HepG2 (cell line): ENCODE results near the gene CHRNB2. TPM values are rescaled to one million over a fixed set of nuclear protein-coding genes. Genes with fewer than 3 reads are reported as not detected.

Experiments used
- ATAC-seq: fragments of 200-7000 bp; cut with Tn5 transposase; 3 replicates; pipeline ENCODE4 v1.9.1; 2020; ENCODE audit warnings: mild to moderate bottlenecking, moderate library complexity
- BruUV-seq: library from RNA; stranded (reverse); fragments of 400-500 nt; replicated peaks from 2 replicates; lab custom pipeline; 2021; lab: Mats Ljungman, UMichigan
- CTCF ChIA-PET: fragments of 300-600 bp; formaldehyde crosslinking; extraction: SDS; loops from one replicate; lab custom pipeline; 2021; ENCODE audit warnings: low total read pairs, inconsistent platforms, low intra/inter-chr PET ratio; lab: Yijun Ruan, JAX
- POLR2A ChIA-PET: fragments of 350-600 bp; sonication (Branson Sonifier 250); formaldehyde crosslinking; loops from one replicate; lab custom pipeline; 2020; ENCODE audit warnings: antibody characterized with exemption, inconsistent platforms; lab: Yijun Ruan, JAX
- DNase-seq: peaks from one replicate; pipeline ENCODE4 v3.0.0-alpha.2; 2015; ENCODE audit warnings: low spot score
- FAIRE-seq: peaks from 3 replicates; lab custom pipeline; 2011; peaks lifted over from hg19 to GRCh38; lab: Jason Lieb, UNC
- H2AFZ ChIP-seq: one replicate; pipeline ENCODE4 v1.6.1; 2011; ENCODE audit warnings: low read length, inconsistent platforms
- H3K27ac ChIP-seq: fragments of 300-600 bp; 3 replicates; pipeline ENCODE4 v1.8.0; 2011; ENCODE audit warnings: mixed run types, mild to moderate bottlenecking, mixed read lengths, low read length, inconsistent platforms; ENCODE audit not compliant: insufficient read depth; ENCODE audit errors: extremely low read length
- H3K27me3 ChIP-seq, 2 experiments: fragments of 200-600 bp in 1 of 2; 2 replicates in 1 of 2; 3 replicates in 1 of 2; pipeline versions ENCODE4 v1.6.0 to v1.8.0; 2011; ENCODE audit warnings: low read length in 2 of 2, mild to moderate bottlenecking in 2 of 2, moderate library complexity in 2 of 2, inconsistent platforms in 1 of 2; ENCODE audit not compliant: insufficient read depth in 2 of 2, control insufficient read depth in 1 of 2
- H3K36me3 ChIP-seq, 2 experiments: fragments of 200-600 bp in 1 of 2; replicated peaks in 1 of 2; 2 replicates in 1 of 2; 3 replicates in 1 of 2; pipeline versions ENCODE4 v1.5.1 to v1.8.0; 2011; ENCODE audit warnings: low read length in 2 of 2, inconsistent platforms in 1 of 2; ENCODE audit not compliant: insufficient read depth in 2 of 2, control insufficient read depth in 1 of 2
- H3K4me1 ChIP-seq: 2 replicates; pipeline ENCODE4 v1.5.1; 2012; ENCODE audit warnings: low read length, inconsistent platforms; ENCODE audit not compliant: insufficient read depth
- H3K4me2 ChIP-seq: 2 replicates; pipeline ENCODE4 v1.6.0; 2011; ENCODE audit warnings: low read depth, low read length, inconsistent platforms
- H3K4me3 ChIP-seq, 3 experiments: fragments of 200-600 bp in 1 of 3; sonication (generic), shearing (Covaris generic) in 1 of 3; replicated peaks in 1 of 3; 2 replicates each; pipeline ENCODE4 v1.5.1; 2011 to 2016; ENCODE audit warnings: low read length in 3 of 3, inconsistent platforms in 2 of 3, low read depth in 2 of 3, mild to moderate bottlenecking in 2 of 3, control low read depth in 1 of 3, mixed read lengths in 1 of 3; ENCODE audit not compliant: insufficient read depth in 1 of 3
- H3K79me2 ChIP-seq: one replicate; pipeline ENCODE4 v1.6.1; 2011; ENCODE audit warnings: low read length, inconsistent platforms; ENCODE audit not compliant: insufficient read depth
- H3K9ac ChIP-seq: 2 replicates; pipeline ENCODE4 v1.6.0; 2011; ENCODE audit warnings: mild to moderate bottlenecking, low read depth, low read length, inconsistent platforms; ENCODE audit not compliant: insufficient read depth
- H3K9me3 ChIP-seq: 2 replicates; pipeline ENCODE4 v1.5.1; 2012; ENCODE audit warnings: mild to moderate bottlenecking, low read length
- H4K20me1 ChIP-seq: 2 replicates; pipeline ENCODE4 v1.6.0; 2011; ENCODE audit warnings: inconsistent platforms, mild to moderate bottlenecking, low read length, moderate library complexity; ENCODE audit not compliant: insufficient read depth
- CENPX ChIP-seq: sonication (generic); formaldehyde crosslinking; IDR thresholded peaks from 2 replicates; pipeline ENCODE4 v1.9.0; 2021; ENCODE audit warnings: mild to moderate bottlenecking, missing genetic modification reagents, moderate library complexity
- FOXC1 ChIP-seq: sonication (generic); formaldehyde crosslinking; IDR thresholded peaks from 2 replicates; pipeline ENCODE4 v1.8.0; 2022; ENCODE audit warnings: mild to moderate bottlenecking, missing genetic modification reagents, borderline replicate concordance
- GPN1 ChIP-seq: sonication (generic); formaldehyde crosslinking; IDR thresholded peaks from 2 replicates; pipeline ENCODE4 v1.5.1; 2020; ENCODE audit warnings: missing genetic modification reagents, borderline replicate concordance
- IKZF4 ChIP-seq: sonication (generic); formaldehyde crosslinking; IDR thresholded peaks from 2 replicates; pipeline ENCODE4 v1.5.1; 2020; ENCODE audit warnings: borderline replicate concordance, mild to moderate bottlenecking, low read depth, missing genetic modification reagents; ENCODE audit errors: not compliant biosample characterization
- KLF9 ChIP-seq: IDR thresholded peaks from 2 replicates; pipeline ENCODE4 v1.6.1; 2016; ENCODE audit warnings: low read depth
- NONO ChIP-seq, 2 experiments: fragments of 450-650 bp in 1 of 2; sonication (generic) in 1 of 2; formaldehyde crosslinking in 1 of 2; IDR thresholded peaks in 1 of 2; conservative IDR thresholded peaks in 1 of 2; 2 replicates each; pipeline versions ENCODE4 v1.6.1 to v1.8.0; 2017 to 2022; ENCODE audit warnings: mild to moderate bottlenecking in 1 of 2, missing genetic modification reagents in 1 of 2, moderate library complexity in 1 of 2
- ZNF891 ChIP-seq: sonication (generic); formaldehyde crosslinking; IDR thresholded peaks from 2 replicates; pipeline ENCODE4 v1.5.0; 2020; ENCODE audit warnings: mild to moderate bottlenecking, missing genetic modification reagents
- WGBS: methylation state at CpG from one replicate; pipeline ENCODE4 v1.1.6; 2017; ENCODE audit warnings: low lambda C conversion rate; 5-methylcytosine and 5-hydroxymethylcytosine counted together
- in situ Hi-C: cut with HindIII; loops from 2 replicates; pipeline ENCODE4 v1.10.0; 2017; ENCODE audit warnings: low pct_unique_long_range_greater_than_20kb; ENCODE audit not compliant: extremely low pct_ligation_motif_present
- intact Hi-C: fragments of 100-400 bp; cut with micrococcal nuclease; formaldehyde crosslinking; loops from one replicate; pipeline ENCODE4 v1.10.0; 2022; ENCODE audit not compliant: unreplicated experiment
- polyA plus RNA-seq, 8 experiments: library from polyadenylated mRNA; depleted of rRNA in 3 of 8; stranded (reverse) in 7 of 8; unstranded in 1 of 8; fragments of >200 nt; fragmentation: Illumina TruSeq in 4 of 8; extraction: Trizol in 4 of 8; gene quantifications; 2 replicates each; pipeline versions ENCODE4 v1.2.1 to v1.2.3, GENCODE V29; 2011 to 2016; ENCODE audit warnings: low read depth in 4 of 8, missing spikeins in 1 of 8, mixed read lengths in 1 of 8; ENCODE audit not compliant: insufficient read depth in 1 of 8
- total RNA-seq, 5 experiments: library from RNA; depleted of rRNA; stranded (reverse); fragments of >200 nt; fragmentation: Illumina TruSeq; extraction: Trizol; gene quantifications; 2 replicates each; pipeline ENCODE4 v1.2.3, GENCODE V29; 2016; ENCODE audit warnings: low read depth in 1 of 5
- TF ChIP-seq, protein P1 (sequence below): IDR thresholded peaks from 2 replicates; pipeline ENCODE4 v1.6.1; 2016; ENCODE audit warnings: missing biosample characterization, missing genetic modification reagents, low read depth

Gene CHRNB2
- total and polyA plus RNA-seq, 2 of the 13 experiments (the other 11 are each of a cell fraction or from before 2014, with no cell fraction given), result 0.03 to 0.07 TPM

DNA sequence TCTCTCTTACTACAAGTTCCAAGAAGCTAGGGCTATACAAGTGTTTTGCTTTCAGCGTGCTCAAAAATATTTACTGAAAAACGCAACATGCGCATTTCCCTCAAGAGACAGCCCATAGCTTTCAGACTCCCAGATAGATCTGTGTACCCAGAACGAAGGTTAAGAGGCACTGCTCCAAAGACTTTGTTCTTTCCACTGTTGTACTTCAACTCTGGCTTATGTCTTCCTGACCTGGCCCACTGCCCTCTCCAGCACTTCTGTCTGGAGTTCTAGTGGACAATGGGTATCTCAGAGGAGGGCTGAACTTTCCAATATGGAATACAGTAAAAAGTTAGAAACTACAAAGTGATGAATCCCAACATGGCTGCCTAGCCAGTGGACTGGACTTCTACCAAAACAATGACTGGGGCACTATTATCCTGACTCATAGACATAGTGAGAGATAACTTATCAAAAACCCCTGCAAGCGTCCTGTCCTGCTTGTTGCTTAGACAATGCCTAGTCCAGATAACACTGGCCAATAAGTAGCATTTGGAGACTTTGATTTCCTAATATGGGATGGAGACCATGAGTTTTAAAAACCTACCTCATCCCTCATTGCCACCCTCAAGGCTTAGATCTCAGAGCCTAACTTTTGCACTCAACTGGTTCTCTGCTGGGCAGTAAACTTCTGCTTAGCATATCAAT, 49.2 kb downstream of the CHRNB2 start:
- TF ChIP-seq NONO (IDR thresholded peaks at IDR 0.05) (no peak), NONO (CRISPR knock-in tag; conservative IDR thresholded peaks at IDR 0.05) (no peak), CENPX (no peak), KLF9 (CRISPR knock-in tag) (no peak), ZNF891 (CRISPR knock-in tag) (no peak), FOXC1 (CRISPR knock-in tag) (no peak), GPN1 (CRISPR knock-in tag) (no peak), IKZF4 (CRISPR knock-in tag) (no peak)
- TF ChIP-seq, protein P1, sequence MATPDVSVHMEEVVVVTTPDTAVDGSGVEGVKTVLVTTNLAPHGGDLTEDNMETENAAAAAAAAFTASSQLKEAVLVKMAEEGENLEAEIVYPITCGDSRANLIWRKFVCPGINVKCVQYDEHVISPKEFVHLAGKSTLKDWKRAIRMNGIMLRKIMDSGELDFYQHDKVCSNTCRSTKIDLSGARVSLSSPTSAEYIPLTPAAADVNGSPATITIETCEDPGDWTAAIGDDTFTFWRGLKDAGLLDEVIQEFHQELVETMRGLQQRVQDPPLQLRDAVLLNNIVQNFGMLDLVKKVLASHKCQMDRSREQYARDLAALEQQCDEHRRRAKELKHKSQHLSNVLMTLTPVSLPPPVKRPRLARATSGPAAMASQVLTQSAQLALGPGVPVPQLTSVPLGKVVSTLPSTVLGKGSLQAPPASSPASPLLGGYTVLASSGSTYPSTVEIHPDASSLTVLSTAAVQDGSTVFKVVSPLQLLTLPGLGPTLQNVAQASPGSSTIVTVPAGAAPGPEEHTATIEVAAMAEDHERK (CRISPR knock-in tag), result no peak
- 94% methylated on average over 5 of the region's 5 CpGs for WGBS
- Histone ChIP-seq H2AFZ (no peak overlapping the region), H3K36me3 (peaks cover 2 to 3% of the 10 kb centered on the region in 2 experiments; a peak in 1 of 5 replicates), H3K4me3 (no peak overlapping the region), H3K4me2 (no peak overlapping the region), H3K27me3 (no peaks in the 10 kb centered on the region), H4K20me1 (peaks cover 48% of the 10 kb centered on the region), H3K79me2 (peaks cover 89% of the 10 kb centered on the region), H3K9ac (no peak overlapping the region), H3K9me3 (no peaks in the 10 kb centered on the region), H3K27ac (no peak overlapping the region), H3K4me1 (peaks cover 40% of the 10 kb centered on the region)
- BruUV-seq, result no TSS peak
- ATAC-seq, result no peak
- intact Hi-C loops, result no loop called here
- FAIRE-seq, result no peak
- in situ Hi-C loops, result no loop called here
- DNase-seq, result no peak
- ChIA-PET POLR2A (no interaction called here), CTCF (no interaction called here)
